Hematopoietic multipotent progenitor cell treated with erythropoietin and hydrocortisone succinate and interleukin-3 and kit ligand, for 17 days (in vitro differentiated cells): ENCODE measurements around the gene MED16.
"Not testable (repeated sequence)": the region's sequence is repeated elsewhere in the genome, so short reads cannot be mapped to it uniquely, and the experiment has no call there.

ENCODE experiments used
- DNase-seq: peaks from one replicate; pipeline ENCODE4 v3.0.0-alpha.2; 2015; ENCODE audit warnings: low spot score

Gene MED16

DNA sequence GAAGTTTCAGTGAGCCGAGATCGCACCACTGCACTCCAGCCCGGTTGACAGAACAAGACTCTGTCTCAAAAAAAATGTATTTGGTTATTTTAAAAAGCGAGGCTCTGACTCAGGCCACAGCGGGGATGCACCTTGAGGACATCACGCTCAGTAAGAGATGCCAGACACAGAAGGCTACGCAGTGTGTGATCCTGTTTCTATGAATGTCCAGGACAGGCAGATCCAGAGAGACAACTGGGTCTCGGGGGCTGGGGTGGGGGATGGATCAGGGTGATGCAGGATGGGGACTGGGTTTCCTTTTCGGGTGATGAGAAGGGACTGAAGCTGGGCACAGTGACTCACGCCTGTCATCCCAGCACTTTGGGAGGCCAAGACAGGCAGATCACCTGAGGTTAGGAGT, 5.4 kb downstream of the MED16 start:
- DNase-seq, result no peak

DNA sequence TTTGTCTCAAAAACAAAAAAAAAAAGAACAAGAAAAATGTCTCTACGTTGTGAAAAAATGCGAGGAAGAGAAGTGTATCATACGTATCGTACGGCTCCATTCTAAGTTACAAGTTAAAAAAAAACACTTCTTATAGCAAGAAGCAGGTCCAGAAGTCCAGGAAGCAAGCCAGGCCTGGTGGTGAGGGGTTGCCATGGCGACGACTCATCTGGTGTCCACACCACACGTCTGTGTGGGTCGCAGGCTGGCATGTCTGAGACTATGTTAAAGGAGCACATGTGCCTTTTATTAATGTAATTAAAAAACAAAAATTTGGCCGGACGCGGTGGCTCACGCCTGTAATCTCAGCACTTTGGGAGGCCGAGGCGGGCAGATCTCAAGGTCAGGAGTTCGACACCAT, 5.9 kb downstream of the MED16 start:
- DNase-seq, result no peak

DNA sequence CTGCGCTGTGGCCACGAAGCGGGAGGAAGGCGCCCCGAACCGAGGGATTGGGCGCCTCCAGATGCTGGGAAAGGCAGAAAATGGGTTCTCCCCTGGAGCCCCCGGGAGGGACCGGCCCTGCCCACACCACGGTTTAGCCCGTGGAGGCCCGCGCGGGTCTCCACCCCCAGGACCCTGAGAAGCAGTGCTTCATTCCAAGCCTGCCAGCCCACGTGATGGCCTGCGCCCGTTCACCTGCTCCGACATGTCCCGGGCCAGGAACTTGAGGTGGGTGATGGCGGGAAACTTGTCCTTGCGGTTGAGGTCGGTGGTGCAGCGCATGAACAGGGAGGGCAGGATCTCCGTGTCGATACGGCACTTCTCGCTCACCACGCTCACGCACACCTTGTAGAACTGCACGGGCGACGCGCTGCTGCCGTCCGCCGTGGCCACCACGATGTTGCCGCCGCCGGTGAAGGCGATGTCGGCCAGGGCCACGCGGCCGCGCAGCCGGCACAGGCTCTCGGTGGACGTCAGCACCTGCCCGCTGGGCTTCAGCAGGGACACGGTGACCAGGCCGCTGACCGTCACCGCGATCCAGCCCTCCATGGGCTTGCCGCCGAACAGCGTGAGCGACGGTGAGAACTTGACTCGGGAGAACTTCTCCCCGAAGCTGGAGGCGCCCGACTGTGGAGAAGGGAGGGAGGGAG, 7.3 kb downstream of the MED16 start:
- DNase-seq, result no peak

DNA sequence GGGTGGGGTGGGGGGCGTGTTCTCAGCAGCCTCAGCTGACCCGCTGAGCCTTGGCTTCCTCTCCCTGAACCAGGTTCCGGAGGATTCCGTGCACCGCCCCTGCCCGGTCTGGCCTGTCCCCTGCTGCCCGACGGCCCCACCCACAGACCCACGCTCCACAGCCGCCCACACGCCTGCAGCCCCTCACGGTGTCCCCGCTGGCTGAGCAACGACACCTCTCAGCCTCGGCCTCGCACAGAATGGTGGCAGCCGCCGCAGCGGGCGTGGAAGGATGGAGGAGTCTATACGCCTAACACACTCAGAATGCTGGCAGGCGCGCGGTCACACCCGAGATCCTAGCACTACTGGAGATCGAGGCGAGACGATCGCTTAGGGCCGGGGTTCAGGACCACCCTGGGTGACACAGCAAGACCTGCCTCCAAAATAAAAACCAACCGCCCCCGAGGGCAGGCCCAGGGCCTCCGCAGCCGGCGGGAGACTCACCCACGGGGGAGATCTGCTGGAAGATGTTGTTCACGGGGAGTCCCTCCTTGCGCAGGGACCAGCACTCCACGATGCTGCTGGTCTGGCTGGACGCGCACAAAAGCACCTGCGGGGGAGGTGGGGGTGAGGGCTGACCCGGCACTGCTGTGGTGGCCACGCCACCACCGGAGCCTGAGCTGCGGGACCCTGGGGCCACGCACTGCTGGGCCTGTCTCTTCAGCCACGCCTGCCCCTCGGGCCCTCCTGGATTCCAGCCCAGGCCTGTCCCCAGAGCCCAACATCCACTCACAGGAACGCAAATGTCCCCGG, 8.4 kb downstream of the MED16 start:
- no peak for DNase-seq

DNA sequence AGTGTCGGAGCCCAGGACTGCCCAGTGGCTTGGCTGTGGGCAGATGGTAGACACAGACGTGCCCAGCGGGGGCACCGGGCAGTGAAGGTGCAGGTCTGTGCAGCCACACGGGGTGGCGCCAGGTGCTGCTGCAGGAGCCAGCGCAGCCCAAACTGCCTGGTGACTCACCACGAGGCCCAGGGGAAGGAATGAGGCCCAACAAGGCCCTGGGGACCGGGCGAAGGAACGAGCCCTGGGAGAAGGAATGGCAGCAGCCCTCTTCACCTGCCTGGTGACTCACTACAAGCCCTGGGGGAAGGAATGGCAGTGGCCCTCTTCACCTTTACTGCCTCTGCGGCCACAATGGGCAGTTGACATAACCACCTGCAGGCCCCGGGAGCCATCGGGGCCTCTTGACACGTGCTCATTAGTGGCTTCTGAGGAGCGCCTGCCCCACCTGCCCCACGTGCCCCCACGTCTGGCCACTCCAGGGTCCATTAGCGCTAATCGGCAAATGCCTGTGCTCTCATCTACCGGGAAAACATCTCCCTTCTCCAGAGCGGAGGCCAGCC, 9.3 kb downstream of the MED16 start:
- DNase-seq, result peak; percentile 39

DNA sequence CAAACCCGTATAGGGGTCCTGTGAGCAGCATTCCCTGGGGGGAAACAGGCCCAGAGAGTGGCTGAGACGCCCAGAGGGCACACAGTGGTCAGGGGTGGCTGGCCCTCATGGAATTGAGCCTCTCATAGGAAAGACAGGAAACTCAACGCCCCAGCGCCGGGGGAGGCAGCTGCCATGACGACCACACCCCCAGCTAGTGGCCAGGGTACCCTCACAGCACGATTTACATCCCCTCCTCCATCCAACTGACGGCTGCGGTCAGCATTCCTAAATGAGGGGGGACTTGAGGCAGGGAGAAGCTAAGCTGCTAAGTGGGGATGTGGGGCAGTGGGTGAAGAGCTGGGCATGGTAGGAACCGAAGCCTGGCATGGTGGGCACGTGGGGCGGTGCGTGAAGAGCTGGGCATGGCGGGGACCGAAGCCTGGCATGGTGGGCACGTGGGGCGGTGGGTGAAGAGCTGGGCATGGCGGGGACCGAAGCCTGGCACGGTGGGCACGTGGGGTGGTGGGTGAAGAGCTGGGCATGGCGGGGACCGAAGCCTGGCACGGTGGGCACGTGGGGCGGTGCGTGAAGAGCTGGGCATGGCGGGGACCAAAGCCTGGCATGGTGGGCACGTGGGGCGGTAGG, 10.0 kb downstream of the MED16 start:
- no peak for DNase-seq

DNA sequence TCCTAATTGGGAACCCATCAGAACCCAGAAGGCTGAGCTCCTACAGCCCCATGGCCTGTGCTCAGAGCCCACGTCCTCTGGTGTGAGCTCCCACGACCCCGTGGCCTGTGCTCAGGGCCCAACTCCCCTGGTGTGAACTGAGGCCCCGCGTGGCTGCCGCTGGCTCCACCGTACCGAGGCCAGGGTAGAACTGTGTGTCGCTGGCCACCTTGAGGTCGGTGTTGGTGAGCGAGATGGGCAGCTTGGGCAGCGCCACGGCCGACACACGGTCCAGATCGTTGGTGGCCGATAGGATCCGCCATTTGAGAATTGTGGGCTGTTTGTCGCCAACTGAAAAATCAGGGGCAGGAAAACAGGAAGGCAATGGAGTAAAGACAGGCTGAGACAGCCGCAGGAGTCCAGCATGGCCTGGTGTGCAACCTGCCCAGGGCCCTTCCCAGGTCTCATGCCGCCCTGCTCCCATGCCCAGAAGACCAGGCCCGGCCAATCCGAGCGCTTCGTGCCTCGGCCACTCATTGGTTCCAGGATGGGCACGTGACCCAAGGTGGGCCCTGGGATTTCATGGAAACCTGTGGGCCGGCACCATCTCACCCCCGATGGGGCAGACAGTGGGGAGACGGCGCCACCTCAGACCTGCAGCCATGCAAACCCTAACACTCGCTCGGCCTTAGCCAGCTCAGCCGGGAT, 11.5 kb downstream of the MED16 start:
- DNase-seq, result no peak

DNA sequence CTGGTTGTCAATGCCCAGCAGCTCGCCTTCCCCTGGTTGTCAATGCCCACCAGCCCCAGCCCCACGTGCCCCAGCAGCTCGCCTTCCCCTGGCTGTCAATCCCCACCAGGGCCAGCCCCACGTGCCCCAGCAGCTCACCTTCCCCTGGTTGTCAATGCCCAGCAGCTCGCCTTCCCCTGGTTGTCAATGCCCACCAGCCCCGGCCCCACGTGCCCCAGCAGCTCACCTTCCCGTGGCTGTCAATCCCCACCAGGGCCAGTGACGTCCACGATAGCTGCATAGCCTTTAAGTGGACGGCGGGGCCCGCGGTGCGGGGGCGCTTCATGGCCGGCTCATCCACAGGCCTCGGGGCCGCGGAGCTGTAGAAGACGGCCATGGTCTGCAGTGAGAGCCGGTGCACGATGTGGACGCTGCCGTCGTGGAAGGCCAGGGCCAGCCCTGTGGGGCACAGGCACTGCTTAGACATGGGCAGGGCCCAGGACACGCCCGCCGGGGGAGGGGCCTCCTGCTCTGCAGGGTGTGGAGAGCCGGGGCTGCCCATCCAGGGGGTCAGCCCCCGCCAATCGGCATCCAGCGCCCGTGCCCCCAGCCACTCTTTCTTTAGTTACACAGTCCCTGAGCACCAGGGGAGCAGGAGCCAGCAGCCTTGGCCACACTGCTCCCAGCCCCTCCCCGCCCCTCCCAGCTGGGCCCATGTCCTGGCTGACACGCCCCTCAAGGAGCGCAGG, 13.1 kb downstream of the MED16 start:
- no peak for DNase-seq

DNA sequence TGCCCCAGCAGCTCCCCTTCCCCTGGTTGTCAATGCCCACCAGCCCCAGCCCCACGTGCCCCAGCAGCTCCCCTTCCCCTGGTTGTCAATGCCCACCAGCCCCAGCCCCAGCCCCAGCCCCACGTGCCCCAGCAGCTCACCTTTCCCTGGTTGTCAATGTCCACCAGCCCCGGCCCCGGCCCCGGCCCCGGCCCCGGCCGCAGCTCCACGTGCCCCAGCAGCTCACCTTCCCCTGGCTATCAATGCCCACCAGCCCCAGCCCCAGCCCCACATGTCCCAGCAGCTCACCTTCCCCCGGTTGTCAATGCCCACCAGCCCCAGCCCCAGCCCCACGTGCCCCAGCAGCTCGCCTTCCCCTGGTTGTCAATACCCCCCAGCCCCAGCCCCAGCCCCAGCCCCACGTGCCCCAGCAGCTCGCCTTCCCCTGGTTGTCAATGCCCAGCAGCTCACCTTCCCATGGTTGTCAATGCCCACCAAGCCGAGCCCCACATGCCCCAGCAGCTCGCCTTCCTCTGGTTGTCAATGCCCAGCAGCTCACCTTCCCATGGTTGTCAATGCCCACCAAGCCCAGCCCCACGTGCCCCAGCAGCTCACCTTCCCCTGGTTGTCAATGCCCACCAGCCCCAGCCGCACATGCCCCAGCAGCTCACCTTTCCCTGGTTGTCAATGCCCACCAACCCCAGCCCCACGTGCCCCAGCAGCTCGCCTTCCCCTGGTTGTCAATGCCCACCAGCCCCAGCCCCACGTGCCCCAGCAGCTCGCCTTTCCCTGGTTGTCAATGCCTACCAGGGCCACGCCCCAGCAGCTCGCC, 14.0 kb downstream of the MED16 start:
- DNase-seq, result not testable (repeated sequence)

DNA sequence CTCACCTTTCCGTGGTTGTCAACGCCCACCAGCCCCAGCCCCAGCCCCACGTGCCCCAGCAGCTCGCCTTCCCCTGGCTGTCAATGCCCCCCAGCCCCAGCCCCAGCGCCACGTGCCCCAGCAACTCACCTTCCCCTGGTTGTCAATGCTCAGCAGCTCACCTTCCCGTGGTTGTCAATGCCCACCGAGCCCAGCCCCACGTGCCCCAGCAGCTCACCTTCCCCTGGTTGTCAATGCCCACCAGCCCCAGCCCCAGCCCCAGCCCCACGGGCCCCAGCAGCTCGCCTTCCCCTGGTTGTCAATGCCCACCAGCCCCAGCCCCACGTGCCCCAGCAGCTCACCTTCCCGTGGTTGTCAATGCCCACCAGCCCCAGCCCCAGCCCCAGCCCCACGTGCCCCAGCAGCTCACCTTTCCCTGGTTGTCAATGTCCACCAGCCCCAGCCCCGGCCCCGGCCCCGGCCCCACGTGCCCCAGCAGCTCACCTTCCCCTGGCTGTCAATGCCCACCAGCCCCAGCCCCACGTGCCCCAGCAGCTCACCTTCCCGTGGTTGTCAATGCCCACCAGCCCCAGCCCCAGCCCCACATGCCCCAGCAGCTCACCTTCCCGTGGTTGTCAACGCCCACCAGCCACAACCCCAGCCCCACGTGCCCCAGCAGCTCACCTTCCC, 14.9 kb downstream of the MED16 start:
- not testable (repeated sequence) for DNase-seq

DNA sequence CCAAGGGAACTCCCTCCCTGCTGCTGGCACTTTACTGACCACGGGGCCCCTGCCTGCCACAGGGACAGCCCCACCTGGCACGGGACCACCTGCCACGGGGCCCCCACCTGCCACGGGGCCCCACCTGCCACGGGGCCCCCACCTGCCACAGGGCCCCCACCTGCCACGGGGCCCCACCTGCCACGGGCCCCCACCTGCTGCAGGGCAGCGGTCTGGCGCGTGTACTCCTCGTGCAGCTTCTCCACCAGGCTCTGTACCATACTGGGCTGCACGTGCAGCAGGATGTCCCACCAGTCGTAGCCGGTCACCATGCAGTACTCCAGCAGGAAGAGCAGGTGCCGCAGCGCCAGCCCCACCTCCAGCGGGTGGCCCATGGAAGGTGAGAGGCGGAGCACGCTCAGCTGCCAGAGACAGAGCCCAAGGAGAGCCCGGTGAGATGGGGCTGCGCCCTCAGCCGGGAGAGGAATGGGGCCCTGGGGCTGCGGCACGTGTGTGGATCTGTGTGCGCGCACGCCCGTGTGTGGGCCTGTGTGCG, 16.1 kb downstream of the MED16 start:
- no peak for DNase-seq

DNA sequence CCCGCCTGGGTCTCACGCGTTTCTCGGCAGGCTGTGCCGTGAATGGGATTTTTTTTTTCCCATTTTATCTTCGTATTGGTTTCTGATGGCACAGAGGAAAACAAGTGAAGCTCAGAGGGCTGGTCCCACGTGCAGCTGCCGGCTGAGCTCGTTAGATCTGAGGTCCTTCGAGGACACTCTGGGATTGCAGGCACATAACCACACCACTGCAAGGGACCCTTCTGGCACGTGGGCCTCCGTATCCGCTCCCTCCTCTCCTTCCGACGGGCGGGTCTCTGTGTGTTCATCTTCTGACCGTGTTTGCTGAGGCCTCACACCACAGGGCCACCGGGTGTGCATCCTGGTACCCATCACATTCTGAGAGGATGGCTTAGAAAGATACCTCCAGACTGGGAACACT, 16.9 kb downstream of the MED16 start:
- no peak for DNase-seq

DNA sequence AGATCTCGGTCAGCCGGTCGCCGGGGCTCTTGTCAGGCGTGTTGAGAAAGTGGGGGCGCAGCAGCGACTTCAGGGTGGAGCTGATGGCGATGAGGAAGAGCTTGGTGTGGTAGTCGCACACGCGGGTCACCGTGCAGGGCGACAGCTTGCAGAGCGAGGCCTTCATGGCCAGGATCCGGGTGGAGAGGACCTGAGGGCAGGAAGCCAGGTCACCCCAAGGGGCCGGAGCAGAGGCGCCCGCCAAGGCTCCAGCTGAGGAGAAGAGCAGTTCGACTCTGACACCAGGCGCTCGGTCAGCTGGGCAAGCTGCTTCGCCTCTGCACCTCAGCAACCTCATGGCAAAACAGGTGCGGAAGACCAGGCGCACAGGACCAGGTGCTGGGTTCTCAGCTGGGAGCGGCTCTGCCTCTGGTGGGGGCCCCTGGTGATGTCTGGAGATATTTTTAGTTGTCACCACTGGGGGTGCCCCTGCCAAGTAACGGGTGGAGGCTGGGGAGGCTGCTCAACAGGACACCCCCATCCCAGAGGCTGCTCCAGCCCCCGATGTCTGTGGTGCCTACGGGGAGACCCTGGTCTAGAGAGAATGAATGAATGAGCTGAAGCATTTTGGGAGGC, 17.6 kb downstream of the MED16 start:
- no peak for DNase-seq

DNA sequence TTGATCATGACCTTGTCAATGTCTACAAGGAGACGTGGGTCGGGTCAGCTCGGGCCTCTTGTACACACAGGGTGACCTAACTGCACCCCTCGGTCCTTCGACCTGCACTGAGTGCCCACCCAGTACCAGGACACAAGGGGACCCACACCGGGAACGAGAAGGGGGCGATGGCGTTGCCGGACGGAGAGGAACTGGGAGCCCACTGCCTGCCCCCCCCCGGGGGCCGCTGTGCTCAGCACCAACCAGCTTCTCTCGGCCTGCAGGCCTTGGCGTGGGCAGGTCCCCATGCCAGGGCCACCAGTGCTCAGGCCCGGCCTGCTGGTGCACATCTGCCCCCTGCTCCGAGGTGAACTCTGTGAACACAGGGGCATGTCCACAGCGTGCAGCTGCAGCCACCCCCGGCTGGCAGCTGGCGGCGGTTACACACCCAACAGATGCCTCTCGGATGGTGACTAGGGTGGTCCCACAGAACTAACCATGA, 19.4 kb downstream of the MED16 start:
- no peak for DNase-seq

DNA sequence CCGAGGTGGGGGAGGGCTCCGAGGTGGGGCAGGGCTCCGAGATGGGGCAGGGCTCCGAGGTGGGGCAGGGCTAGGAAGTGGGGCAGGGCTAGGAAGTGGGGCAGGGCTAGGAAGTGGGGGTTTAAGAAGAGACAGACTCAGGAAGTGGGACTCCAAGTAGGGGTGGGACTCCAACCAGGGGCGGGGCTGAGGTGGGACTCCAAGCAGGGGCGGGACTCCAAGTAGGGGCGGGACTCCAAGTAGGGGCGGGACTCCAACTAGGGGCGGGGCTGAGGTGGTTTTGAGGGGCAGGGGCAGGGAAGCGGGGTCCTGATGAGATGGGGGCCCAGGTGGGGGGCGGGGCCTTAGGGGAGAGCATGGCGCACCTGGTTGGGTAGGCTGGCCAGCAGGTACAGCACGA, 19.9 kb downstream of the MED16 start:
- peak; percentile 40 for DNase-seq

DNA sequence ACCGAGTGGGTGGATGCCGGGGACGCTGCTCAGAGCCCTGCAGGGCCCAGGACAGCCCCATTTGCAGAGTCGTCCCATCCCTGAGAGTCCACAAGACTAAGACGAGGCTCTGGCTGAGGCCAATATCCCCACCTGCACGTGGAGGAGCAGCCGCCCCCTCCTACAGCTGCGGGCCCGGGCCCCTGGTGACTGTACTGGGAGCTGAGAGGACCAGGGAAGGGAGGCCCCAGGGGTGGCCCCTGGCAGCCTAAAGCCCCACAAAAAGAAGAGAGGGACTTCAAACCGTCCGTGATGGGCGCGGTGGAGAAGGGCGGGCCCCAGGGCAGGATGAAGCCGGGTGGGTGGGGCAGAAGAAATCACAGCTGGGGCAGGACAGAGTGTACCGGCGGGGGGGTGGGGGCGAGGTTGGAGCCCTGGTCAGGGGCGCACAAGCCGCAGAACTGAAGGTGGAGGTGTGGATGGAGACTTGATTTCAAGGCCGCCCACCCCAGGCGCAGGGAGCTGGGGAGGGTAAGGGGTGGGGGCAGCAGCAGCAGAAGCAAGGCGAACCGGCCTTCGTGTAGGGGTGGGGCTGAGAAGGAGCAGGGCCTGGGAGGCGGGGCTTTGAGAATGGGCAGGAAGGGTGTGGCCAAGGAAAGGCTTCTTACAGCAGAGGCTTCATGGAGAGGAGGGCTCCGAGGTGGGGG, 20.6 kb downstream of the MED16 start:
- DNase-seq, result peak; percentile 74

DNA sequence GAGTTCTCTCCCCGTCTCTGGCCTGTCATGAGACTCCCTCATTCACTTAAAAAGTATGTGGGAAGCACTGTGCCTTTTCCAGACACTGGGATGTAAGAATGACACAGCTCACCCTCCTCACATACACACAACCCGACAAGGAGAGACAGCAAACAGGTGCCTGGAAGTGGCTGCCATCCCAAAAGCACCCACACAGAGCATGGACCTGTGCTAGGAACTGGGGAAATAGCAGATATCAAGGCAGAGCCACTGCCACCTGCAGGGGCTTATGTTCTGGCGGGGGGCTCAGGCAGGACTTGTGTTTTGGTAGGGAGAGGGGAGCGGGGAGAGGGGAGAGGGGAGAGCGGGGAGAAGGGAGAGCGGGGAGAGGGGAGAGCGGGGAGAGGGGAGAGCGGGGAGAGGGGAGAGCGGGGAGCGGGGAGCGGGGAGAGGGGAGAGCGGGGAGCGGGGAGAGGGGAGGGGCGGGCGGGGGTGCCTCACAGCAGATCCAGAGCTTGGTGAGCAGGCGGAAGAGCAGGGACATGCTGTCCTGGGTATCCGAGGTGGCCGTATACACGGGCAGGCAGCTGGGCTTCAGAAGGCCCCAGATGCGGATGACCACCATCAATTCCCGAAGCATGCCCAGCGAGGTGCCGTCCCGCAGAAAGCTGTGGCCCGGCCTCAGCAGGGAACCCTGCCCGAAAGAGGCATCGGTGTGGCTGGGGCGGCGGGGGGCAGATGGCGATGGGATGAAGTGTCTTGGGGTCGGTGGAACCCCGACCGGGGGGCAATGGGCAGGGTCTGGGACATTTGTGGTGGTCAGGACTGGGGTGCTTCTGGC, 21.3 kb downstream of the MED16 start:
- DNase-seq, result no peak

DNA sequence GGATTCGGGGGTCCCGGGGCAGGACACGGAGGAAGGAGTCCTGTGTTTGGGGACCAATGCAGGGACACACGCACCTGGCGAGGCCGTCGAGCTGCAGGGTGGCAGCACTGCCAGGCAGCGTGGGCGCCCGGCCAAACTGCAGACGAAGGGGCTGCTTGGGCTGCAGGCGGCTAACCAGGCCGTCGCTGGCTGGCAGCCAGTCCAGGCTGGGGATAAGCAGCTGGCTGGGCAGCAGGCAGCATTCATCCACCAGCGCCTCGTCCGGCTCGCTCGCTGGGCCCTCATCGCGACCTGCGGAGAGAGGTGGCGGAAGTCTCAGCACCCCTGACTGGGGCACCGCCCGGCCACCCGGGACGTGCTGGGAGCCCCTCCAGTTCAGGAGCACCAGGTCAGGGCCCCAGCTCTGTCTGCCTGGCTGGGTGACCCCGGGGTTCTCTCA, 22.0 kb downstream of the MED16 start:
- DNase-seq, result no peak
